KG1 (cell line): ENCODE data around the gene PCDHB8.
"Not testable (repeated sequence)": the region's sequence is repeated elsewhere in the genome, so short reads cannot be mapped to it uniquely, and the experiment has no call there.

Experiments
- DNase-seq: peaks from one replicate; lab custom pipeline; 2025; lab: John Stamatoyannopoulos, UW

PCDHB8 gene

DNA sequence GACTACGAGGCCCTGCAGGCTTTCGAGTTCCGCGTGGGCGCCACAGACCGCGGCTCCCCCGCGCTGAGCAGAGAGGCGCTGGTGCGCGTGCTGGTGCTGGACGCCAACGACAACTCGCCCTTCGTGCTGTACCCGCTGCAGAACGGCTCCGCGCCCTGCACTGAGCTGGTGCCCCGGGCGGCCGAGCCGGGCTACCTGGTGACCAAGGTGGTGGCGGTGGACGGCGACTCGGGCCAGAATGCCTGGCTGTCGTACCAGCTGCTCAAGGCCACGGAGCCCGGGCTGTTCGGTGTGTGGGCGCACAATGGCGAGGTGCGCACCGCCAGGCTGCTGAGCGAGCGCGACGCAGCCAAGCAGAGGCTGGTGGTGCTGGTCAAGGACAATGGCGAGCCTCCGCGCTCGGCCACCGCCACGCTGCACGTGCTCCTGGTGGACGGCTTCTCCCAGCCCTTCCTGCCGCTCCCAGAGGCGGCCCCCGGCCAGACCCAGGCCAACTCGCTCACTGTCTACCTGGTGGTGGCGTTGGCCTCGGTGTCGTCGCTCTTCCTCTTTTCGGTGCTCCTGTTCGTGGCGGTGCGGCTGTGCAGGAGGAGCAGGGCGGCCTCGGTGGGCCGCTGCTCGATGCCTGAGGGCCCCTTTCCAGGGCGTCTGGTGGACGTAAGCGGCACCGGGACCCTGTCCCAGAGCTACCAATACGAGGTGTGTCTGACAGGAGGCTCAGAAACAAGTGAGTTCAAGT is 6.7 kb downstream of the PCDHB8 start:
- not testable (repeated sequence) for DNase-seq

DNA sequence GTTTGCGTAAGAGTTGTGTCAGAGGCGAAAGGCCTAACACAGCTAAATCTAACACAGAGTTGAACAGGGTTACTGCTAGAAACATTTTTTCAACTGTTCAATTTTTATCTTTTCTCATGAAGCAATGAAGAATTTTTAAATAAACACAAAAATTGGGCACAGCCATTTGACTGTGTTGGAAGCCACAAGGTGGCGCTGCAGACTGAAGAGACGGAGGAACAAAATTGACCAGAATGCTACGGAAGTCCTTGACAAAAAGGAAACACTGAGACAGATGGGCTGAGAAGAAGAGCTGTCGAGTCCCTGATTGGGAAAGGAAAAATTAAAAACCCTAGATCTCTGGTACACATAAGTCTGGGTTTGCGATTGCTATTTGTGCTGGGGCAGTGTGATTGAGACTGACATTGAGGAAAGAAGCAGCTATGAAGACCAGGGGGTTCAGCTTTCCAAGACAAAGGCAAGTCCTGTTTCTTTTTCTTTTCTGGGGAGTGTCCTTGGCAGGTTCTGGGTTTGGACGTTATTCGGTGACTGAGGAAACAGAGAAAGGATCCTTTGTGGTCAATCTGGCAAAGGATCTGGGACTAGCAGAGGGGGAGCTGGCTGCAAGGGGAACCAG is 9.4 kb downstream of the PCDHB8 start, which contains the start of gene PCDHB9:
Gene PCDHB9 (plus strand): TSS at position 265 of the 616 bp plus-strand sequence. CDS start 158 bp downstream, at position 423.
- no peak for DNase-seq

DNA sequence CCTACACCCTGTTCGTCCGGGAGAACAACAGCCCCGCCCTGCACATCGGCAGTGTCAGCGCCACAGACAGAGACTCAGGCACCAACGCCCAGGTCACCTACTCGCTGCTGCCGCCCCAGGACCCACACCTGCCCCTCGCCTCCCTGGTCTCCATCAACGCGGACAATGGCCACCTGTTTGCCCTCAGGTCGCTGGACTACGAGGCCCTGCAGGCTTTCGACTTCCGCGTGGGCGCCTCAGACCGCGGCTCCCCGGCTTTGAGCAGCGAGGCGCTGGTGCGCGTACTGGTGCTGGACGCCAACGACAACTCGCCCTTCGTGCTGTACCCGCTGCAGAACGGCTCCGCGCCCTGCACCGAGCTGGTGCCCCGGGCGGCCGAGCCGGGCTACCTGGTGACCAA is 11.1 kb downstream of the PCDHB8 start:
- DNase-seq: not testable (repeated sequence)

DNA sequence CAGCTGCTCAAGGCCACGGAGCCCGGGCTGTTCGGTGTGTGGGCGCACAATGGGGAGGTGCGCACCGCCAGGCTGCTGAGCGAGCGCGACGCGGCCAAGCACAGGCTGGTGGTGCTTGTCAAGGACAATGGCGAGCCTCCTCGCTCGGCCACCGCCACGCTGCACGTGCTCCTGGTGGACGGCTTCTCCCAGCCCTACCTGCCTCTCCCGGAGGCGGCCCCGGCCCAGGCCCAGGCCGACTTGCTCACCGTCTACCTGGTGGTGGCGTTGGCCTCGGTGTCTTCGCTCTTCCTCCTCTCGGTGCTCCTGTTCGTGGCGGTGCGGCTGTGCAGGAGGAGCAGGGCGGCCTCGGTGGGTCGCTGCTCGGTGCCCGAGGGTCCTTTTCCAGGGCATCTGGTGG is 11.5 kb downstream of the PCDHB8 start:
- not testable (repeated sequence) for DNase-seq

DNA sequence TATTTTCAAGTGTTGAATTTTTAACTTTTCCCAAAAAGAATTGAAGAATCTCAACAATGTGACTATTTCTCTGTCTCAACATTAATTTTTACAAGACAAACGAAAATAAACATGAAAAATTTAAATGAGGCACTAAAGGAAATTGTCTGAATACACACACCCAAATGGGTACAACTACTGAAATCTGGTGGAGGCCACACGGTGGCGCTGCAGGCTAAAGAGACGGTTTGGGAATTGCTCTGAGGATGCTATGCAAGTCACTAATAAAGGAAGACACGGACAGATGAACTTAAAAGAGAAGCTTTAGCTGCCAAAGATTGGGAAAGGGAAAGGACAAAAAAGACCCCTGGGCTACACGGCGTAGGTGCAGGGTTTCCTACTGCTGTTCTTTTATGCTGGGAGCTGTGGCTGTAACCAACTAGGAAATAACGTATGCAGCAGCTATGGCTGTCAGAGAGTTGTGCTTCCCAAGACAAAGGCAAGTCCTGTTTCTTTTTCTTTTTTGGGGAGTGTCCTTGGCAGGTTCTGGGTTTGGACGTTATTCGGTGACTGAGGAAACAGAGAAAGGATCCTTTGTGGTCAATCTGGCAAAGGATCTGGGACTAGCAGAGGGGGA is 14.6 kb downstream of the PCDHB8 start, which contains the start of gene PCDHB10:
Gene PCDHB10 (plus strand): TSS at position 244 of the 616 bp plus-strand sequence. CDS start 200 bp downstream, at position 444.
- DNase-seq: no peak

DNA sequence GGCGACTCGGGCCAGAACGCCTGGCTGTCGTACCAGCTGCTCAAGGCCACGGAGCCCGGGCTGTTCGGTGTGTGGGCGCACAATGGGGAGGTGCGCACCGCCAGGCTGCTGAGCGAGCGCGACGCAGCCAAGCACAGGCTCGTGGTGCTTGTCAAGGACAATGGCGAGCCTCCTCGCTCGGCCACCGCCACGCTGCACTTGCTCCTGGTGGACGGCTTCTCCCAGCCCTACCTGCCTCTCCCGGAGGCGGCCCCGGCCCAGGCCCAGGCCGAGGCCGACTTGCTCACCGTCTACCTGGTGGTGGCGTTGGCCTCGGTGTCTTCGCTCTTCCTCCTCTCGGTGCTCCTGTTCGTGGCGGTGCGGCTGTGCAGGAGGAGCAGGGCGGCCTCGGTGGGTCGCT is 16.7 kb downstream of the PCDHB8 start:
- not testable (repeated sequence) for DNase-seq

DNA sequence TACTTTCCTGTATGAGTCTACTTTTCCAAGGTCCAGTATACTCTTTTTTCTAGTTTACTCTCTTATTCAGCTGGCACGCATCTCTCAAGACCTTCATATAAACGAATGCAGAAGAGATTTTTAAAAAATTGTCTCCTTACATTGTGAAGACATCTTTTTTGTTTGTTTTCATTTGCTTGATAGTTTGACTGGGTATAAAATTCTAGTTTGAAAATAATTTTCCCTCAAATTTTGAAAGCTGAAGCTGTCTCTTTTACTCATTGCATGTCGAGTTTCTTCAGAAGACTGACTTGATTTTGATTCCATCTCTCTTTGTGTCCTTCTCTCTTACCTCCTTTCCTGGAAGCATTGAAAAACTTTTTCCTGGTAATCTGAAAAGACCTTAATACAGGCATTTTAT is 18.8 kb downstream of the PCDHB8 start:
- no peak for DNase-seq

DNA sequence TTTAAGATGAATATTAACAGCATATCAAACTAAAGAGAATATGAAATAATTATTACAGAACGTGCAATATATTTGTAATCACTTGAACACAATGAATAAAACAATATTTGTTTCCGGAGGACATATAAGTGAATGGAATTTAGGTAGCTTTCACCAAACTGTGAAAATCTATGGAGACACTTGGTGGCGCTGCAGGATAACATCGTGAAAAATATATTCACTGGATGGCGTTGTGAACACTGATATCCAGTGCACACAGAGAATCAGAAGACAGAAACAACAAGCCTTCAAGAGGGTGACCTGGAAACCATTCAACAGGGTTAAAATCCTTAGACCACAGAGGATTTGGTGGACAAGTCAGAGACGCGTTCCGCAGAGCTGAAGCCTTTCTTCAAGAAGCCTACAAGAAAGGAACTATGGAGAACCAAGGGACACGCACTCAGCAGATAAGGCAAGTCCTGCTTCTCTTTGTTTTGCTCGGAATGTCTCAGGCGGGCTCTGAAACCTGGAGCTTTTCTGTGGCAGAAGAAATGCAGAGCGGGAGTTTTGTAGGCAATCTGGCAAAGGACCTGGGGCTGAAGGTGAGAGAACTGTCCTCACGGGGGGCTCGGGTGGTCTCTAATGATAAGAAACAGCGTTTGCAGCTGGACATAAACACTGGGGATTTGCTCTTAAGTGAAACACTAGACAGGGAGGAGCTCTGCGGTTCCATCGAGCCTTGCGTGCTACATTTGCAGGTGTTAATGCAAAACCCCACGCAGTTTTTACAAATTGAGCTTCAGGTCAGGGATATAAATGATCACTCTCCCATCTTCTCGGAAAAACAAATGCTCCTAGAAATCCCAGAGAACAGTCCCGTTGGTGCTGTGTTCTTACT is 22.0 kb downstream of the PCDHB8 start, which contains the start of gene PCDHB11:
Gene PCDHB11 (plus strand): TSS at position 269 of the 877 bp plus-strand sequence. CDS start 148 bp downstream, at position 417.
- DNase-seq: no peak

DNA sequence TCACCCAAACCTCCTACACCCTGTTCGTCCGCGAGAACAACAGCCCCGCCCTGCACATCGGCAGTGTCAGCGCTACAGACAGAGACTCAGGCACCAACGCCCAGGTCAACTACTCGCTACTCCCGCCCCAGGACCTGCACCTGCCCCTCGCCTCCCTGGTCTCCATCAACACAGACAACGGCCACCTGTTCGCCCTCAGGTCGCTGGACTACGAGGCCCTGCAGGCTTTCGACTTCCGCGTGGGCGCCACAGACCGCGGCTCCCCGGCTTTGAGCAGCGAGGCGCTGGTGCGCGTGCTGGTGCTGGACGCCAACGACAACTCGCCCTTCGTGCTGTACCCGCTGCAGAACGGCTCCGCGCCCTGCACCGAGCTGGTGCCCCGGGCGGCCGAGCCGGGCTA is 23.5 kb downstream of the PCDHB8 start:
- not testable (repeated sequence) for DNase-seq

DNA sequence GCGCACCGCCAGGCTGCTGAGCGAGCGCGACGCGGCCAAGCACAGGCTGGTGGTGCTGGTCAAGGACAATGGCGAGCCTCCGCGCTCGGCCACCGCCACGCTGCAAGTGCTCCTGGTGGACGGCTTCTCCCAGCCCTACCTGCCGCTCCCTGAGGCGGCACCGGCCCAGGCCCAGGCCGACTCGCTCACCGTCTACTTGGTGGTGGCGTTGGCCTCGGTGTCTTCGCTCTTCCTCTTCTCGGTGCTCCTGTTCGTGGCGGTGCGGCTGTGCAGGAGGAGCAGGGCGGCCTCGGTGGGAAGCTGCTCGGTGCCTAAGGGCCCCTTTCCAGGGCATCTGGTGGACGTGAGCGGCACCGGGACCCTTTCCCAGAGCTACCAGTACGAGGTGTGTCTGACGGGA is 24.1 kb downstream of the PCDHB8 start:
- not testable (repeated sequence) for DNase-seq

DNA sequence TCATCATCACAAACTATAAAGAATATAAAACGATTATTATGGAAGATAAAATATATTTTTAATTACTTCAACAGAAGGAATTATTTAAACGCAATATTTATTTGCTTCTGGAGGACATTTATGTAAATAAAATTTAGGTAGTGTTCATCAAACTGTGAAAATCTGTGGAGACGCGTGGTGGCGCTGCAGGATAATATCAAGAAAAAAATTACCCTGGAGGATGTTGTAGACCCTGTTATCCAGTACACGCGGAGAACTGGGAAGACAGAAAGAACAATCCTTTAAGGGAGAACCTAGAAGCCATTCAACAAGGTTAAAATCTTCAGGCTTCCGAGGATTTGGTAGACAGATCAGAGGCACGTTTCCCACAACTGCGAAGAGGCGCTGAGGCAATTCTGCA is 30.9 kb downstream of the PCDHB8 start, which contains the start of gene PCDHB12:
Gene PCDHB12 (plus strand): TSS at position 242 of the 400 bp plus-strand sequence. CDS start 189 bp downstream, outside the sequence.
- no peak for DNase-seq

DNA sequence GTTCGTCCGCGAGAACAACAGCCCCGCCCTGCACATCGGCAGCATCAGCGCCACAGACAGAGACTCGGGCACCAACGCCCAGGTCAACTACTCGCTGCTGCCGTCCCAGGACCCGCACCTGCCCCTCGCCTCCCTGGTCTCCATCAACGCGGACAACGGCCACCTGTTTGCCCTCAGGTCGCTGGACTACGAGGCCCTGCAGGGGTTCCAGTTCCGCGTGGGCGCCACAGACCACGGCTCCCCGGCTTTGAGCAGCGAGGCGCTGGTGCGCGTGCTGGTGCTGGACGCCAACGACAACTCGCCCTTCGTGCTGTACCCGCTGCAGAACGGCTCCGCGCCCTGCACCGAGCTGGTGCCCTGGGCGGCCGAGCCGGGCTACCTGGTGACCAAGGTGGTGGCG is 32.7 kb downstream of the PCDHB8 start:
- DNase-seq: not testable (repeated sequence)

DNA sequence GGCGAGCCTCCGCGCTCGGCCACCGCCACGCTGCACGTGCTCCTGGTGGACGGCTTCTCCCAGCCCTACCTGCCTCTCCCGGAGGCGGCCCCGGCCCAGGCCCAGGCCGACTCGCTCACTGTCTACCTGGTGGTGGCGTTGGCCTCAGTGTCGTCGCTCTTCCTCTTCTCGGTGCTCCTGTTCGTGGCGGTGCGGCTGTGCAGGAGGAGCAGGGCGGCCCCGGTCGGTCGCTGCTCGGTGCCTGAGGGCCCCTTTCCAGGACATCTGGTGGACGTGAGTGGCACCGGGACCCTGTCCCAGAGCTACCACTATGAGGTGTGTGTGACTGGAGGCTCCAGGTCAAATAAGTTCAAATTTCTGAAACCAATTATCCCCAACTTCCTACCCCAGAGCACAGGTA is 33.3 kb downstream of the PCDHB8 start:
- DNase-seq: not testable (repeated sequence)

DNA sequence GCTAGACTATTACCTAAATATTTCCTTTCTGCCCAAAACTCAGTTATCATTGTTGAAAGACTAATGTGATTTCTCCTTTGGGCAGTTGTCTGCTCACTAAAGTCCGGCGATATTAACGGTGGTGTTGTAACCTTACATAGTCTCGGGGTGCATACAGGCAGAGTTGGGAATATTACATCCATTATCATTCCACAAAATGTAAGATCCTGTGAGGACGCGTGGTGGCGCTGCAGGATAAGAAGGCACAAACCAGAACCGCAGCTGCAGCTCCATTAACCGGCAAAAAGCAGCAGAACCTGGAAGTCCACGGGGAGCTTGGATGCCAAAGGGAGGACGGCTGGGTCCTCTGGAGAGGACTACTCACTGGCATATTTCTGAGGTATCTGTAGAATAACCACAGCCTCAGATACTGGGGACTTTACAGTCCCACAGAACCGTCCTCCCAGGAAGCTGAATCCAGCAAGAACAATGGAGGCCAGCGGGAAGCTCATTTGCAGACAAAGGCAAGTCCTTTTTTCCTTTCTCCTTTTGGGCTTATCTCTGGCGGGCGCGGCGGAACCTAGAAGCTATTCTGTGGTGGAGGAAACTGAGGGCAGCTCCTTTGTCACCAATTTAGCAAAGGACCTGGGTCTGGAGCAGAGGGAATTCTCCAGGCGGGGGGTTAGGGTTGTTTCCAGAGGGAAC is 36.2 kb downstream of the PCDHB8 start, which contains the start of gene PCDHB13:
Gene PCDHB13 (plus strand): TSS at position 264 of the 684 bp plus-strand sequence. CDS start 205 bp downstream, at position 469.
- DNase-seq: not testable (repeated sequence)

DNA sequence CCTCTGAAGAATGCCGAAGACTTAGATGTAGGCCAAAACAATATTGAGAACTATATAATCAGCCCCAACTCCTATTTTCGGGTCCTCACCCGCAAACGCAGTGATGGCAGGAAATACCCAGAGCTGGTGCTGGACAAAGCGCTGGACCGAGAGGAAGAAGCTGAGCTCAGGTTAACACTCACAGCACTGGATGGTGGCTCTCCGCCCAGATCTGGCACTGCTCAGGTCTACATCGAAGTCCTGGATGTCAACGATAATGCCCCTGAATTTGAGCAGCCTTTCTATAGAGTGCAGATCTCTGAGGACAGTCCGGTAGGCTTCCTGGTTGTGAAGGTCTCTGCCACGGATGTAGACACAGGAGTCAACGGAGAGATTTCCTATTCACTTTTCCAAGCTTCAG is 37.0 kb downstream of the PCDHB8 start:
- not testable (repeated sequence) for DNase-seq

DNA sequence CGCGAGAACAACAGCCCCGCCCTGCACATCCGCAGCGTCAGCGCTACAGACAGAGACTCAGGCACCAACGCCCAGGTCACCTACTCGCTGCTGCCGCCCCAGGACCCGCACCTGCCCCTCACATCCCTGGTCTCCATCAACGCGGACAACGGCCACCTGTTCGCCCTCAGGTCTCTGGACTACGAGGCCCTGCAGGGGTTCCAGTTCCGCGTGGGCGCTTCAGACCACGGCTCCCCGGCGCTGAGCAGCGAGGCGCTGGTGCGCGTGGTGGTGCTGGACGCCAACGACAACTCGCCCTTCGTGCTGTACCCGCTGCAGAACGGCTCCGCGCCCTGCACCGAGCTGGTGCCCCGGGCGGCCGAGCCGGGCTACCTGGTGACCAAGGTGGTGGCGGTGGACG is 37.9 kb downstream of the PCDHB8 start:
- not testable (repeated sequence) for DNase-seq

DNA sequence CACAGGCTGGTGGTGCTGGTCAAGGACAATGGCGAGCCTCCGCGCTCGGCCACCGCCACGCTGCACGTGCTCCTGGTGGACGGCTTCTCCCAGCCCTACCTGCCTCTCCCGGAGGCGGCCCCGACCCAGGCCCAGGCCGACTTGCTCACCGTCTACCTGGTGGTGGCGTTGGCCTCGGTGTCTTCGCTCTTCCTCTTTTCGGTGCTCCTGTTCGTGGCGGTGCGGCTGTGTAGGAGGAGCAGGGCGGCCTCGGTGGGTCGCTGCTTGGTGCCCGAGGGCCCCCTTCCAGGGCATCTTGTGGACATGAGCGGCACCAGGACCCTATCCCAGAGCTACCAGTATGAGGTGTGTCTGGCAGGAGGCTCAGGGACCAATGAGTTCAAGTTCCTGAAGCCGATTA is 38.4 kb downstream of the PCDHB8 start:
- DNase-seq: not testable (repeated sequence)

DNA sequence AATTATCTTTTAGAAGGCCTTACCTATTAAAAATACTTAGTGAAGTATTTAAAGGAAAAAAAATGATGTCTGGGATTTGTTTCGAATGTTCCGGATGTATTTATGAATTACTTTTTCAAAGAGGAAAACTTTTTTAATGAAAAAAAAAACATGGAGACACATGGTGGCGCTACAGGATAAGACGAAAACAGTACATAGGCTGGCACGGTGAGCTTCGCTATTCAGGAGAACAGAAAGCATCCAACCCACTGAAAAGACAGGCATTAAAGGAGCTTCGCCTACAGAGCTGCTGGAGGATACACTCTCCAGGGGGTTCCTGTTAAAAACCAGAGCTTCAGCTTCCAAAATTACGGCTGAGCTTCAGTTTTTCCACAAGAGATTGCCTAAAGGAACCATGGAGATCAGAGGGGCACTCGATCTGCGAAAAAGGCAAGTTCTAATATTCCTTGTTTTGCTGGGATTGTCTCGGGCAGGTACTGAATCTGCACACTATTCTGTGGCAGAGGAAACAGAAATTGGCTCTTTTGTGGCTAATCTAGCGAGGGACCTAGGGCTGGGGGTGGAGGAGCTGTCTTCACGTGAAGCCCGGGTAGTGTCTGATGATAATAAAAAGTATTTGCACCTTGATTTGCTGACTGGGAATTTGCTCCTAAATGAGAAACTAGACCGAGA is 45.7 kb downstream of the PCDHB8 start, which contains the start of gene PCDHB14:
Gene PCDHB14 (plus strand): TSS at position 232 of the 672 bp plus-strand sequence. CDS start 163 bp downstream, at position 395.
- no peak for DNase-seq

DNA sequence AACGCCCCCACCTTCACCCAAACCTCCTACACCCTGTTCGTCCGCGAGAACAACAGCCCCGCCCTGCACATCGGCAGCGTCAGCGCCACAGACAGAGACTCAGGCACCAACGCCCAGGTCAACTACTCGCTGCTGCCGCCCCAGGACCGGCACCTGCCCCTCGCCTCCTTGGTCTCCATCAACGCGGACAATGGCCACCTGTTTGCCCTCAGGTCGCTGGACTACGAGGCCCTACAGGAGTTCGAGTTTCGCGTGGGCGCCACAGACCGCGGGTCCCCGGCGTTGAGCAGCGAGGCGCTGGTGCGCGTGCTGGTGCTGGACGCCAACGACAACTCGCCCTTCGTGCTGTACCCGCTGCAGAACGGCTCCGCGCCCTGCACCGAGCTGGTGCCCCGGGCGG is 47.3 kb downstream of the PCDHB8 start:
- DNase-seq: not testable (repeated sequence)

DNA sequence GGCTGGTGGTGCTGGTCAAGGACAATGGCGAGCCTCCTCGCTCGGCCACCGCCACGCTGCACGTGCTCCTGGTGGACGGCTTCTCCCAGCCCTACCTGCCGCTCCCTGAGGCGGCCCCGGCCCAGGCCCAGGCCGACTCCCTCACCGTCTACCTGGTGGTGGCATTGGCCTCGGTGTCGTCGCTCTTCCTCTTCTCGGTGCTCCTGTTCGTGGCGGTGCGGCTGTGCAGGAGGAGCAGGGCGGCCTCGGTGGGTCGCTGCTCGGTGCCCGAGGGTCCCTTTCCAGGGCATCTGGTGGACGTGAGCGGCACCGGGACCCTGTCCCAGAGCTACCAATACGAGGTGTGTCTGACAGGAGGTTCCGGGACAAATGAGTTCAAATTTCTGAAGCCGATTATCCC is 47.8 kb downstream of the PCDHB8 start:
- DNase-seq: not testable (repeated sequence)
